ENCODE results near the gene CBX3.
"Not testable (repeated sequence)": the region's sequence is repeated elsewhere in the genome, so short reads cannot be mapped to it uniquely, and the experiment has no call there.

The CBX3 gene

DNA sequence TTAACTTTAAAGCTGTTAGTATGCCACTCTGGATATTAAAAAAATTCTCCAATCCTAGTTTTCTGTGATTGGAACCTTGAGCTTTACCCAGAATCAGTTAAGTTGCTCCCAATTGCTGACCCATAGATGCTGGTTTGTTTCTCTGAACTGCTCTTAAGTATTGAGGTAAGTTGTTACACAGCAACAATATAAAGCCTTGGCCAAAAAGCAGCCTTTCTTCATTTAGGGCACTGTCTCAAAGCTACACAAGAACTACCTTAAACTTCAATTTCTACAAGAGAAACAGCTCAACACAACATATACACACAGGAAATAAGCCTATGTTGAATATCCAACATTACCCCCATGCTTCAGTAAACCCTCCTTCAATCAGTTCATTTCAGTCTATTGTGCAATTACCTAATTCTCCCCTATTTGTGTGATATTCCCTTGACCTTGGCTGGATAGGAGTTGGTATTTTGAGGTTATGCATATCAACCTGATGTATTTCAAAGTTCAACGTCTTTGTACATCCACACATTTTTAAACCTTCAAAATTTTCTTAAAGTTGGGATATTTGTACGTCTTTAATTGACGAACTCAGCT is 12.5 kb upstream of the CBX3 start:
- no peak for DNase-seq

- DNase-seq = no peak
These were observed 11.8 kb upstream of the CBX3 start for GRCh38 chr7:26189697-26190096.

DNA sequence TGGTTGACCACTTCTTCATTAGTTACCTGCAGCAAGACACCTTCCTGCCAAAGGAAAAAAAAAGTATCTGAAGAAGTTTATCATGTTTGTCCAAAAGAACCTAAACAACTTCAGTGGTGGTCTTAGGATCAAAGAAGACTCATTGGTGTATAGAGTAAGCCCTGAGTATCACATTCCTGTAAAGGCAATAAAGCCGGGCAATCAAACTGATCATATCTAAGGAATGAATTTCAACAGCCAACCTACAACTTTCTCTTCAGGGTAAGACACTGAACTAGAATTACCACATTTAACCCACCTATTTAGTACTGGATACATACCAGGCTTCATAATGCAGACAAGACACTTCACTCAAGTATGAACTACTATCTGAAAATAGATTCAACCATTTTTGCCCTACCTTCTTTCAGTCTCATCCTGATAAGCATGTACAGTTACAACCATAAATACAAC is 11.1 kb upstream of the CBX3 start:
- no peak for DNase-seq

DNA sequence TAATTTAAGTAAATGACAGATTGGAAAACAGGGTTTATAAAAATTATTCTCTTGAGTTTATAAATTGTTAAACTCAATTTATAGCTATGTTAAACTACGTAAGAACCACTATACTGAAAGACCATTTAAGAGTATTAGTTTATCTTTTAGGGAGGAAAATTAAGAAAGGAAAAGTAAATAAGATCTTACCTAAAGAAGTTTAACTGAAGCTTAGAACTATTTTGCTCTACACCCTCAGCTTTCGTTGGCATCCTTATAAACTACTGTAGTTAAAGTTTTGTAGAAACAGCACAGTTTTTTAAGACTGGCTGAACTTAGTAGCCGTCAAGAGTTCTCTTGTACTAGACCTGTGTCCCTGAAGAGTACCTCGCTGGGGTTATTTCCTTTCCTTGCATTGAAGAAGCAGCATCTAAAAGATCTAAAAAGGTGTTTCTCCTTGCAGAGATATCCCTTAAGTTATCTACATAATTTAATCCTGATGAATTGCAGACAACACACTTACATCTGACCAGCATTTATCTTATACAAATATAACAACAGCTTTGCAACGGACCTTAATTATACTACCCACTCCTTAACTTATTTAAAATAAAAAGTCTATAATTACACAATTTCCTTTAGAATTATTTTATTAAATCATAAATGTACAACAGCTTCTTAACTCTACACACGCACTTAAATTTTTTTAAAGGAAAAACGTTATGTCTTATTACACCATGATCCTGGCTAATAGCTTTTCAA is 10.1 kb upstream of the CBX3 start:
- no peak for DNase-seq

- no peak for DNase-seq
These were observed 9.5 kb upstream of the CBX3 start for GRCh38 chr7:26191974-26192479.

DNA sequence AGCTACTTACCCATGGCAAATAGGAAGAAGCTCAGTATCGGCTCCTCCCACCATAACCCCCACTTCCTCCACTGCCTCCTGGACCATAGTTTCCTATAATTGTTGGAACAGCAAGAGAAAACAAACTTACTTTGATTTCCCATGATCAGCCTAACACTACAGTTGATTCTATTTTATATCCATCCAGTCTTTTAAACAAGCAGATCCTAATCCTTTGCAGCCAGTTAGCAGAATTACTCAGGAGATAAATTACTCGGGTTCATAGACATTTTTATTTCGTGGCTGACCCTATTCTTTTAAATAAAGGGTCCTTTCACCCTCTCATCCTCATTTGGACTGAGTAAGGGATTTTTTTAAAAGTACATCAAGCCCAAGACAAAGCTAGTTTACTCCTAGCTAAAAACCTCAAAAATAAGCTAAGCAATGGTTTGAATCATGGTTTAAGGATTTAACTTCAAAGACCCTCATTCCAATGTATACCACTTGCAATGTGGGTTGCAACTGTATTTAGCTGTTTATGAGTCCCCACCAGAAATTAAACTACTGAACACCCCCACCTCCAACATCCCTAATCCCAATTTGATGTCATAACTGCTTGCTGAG is 9.0 kb upstream of the CBX3 start:
- no peak for DNase-seq

GRCh38 chr7:26193432-26194207 is 7.9 kb upstream of the CBX3 start:
- DNase-seq = no peak

DNA sequence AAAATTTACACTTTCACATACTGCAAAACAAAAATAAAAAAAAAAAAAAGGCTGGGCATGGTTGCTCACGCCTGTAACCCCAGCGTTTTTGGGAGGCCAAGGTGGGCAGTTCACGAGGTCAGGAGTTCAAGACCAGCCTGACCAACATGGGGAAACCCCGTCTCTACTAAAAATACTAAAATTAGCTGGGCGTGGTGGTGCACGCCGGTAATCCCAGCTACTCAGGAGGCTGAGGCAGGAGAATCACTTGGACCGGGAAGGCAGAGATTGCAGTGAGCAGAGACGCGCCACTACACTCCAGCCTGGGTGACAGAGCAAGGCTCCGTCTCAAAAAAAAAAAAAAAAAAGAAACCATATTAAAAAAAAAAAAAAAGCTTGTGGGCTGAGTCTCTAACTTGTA is 6.8 kb upstream of the CBX3 start:
- DNase-seq = not testable (repeated sequence)

DNA sequence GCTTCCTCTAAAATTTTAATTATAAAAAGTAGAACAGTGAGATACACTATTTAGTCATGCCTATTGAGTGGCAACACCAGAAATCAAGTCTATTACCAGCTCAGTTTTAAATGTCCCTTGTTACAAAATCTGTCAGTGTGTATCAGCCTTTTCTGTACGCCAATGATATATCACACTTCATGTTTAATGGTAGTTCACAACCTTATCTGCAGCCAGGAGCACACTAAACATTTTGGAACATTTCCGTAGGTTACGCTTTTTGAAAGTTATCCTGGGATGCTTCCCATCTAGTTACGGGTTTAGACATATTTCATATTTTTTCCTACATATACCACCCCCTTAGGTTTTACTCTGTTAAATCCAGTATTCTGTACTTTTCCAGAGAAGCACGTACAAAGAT is 6.4 kb upstream of the CBX3 start:
- no peak for DNase-seq

DNA sequence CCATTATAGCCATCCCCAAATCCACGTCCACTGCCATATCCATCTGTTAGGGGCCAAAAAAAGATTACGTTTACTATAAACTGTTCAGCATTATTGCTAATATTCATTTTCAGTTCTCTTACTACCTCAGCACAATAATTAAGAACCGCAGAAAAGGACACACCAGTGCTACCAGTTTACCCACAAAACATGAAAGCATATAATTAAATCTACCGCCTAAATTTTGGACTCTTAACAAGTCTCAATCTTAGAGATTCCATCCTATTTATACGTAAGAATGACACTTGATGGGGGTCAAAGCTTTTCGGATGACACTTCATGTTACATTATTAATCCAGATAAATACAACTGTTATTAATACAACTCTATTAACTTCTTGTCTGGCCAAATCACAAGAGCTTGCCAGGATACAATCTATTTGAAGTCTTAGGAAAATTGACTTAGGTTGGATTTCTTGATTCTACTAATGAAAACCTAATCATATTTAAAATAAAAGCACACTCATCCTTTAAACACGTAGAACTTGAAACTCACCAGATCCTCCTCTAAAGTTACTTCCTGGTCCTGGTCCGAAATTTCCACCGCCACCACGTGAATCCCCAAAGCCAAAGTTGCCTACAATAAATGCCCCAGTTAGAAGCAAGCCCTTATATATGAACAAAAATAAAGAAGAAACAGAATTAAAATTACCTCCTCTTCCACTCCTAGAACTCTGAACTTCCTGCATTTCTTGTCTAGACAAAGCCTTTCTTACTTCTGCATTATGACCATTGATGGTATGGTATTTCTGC is 5.5 kb upstream of the CBX3 start:
- no peak for DNase-seq

DNA sequence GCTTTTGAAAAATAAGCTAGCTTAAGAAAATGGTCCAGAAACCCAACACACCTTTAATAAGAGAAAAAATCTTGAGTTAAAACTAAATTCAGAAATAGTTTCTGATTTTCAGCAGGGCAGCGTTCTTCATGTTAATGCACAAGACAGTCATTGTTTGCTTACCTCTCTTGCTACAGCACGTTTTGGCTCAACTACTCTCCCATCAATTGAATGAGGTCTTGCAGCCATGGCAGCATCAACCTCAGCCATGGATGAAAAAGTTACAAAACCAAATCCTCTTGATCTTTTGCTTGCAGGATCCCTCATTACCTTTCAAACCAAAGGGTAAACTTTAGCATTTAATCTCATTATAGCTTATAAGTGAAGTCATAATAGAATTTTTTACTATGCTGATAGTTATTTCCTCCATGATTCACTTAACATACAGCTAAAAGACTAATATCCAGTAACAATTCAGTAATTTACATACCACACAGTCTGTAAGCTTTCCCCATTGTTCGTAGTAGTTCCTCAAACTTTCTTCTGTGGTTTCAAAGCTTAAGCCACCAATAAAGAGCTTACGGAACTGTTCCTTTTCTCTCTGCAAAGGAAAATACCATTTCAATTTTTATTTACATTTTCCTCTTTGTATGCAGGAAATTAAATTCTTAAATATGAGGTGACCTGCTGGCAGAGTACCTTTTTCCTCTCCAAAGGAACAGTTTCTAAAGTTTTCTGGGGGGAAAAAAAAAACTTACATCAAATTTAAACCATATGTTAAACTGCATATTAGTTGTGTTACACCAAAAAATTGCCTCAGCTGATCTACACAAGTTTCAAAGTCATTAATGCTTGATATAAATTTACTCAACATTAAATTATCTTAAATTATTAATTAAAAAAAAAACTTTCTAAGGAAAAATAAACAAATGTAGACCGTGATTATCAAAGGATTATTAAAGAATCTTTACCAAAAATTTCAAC is 4.1 kb upstream of the CBX3 start:
- DNase-seq = no peak

DNA sequence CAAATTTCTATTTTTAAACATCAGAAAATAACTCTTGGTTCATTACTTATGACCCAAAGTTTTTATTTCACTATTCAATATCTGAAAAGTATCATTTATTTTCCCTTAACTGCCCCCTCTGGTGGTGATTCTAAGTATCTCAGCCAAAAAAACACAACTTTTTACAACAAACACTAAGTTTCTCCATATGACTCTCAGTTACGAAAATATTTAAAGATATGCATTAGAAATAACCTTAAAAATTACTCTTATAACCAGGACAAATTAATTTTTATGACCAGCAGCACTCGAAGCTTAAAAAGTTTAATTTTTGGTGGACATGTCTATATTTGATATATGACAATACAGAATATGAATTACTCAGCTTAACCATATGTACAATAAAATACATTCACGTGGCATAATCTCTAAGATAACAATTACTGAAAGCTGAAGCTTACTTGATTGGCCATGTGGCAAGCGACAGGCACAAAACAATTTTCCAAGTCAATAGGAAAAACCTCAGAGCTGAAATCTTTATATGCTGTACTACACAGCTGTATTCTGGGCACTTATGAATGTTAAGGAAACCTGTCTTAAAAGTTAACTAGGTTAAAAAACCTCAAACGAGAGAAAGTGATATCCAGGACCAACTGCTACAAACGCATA is 3.3 kb upstream of the CBX3 start:
- DNase-seq = no peak

DNA sequence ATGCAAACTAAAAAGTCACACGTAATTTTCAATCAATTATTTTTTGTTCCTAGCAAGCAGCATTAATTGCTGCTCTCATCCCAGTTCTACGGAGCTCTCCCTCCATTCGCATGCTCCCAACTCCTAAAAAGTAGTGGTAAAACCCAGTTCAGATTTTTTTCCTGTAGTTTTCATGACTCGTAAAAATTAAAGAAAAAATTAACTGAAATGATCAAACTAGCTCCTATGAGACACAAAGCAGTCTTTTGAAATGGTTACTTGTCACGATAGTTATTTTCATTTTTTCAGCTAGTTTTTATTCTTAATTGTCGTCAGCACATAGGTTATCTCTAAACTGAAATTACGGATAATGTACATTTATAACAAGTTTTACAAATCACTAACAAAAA is 2.8 kb upstream of the CBX3 start:
- no peak for DNase-seq

DNA sequence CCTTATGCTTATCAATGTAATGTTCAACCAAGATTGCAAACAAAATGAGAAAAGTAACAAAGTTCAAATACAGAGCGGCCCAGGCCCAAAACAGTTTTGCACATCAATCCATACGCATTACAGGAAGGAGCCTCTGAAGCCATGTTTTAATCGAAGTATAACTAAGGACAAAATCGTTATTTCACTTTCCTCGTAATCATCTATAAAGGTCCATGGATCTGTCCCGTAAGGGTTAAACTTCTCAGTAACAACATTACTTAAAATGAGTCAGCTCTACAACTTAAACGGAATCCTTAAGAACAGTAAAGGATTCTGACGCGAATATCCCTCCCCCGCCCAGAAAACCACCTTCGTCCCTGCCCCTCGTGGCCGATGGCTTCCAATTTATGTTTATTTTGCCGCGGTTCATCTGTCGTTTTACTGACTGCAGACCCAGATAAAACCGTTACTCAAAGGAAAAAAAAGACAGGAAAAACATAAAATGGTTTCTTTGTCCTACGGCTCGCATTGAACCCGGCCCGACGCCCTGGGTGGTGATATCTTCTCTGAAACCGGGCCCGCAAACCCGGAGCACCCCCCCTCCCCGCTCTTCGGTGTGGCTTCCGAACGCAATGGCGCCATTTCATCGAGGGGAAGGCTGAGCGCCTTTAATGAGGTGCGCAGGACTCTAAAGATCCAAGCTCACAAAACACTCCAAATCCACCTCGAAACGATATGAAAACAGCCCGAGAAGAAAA is 2.1 kb upstream of the CBX3 start:
- DNase-seq = peak; percentile 83

GRCh38 chr7:26200038-26200443 is 1.5 kb upstream of the CBX3 start:
- DNase-seq = peak; percentile 89

GRCh38 chr7:26200444-26201246 is 900 bp upstream of the CBX3 start, which contains the start of gene HNRNPA2B1:
HNRNPA2B1 (minus strand) TSS chr7:26200746; CDS start chr7:26200577, 169 bp downstream.
- peak; percentile 99 for DNase-seq

GRCh38 chr7:26202019-26202990 is 760 bp downstream of the CBX3 start:
- no peak for DNase-seq

DNA sequence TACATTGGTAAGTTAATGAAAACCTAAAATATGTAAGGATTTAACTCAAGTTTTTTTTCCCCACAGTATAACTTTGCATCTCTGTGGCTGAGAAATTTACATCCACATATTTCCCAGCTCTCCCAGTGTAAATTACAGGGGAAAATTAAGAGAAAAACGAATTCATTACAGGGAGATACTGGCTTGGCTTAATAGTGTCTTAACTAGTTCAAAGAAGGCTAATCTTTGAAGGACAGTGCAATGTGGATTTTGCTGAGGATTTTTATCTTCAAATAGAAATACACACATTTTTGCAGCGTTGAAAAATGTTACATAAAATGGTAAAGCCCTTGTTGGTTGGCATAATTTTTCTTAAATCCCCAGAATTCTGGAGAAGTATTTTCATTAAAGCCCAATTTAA is 1.5 kb downstream of the CBX3 start:
- DNase-seq = no peak
